Spinal cord (tissue), 10 donors: ENCODE results near the gene NEK10. TPM values are rescaled to one million over a fixed set of nuclear protein-coding genes. Genes with fewer than 3 reads are reported as not detected.
A peak's percentile ranks its signal among the peaks of the same experiment; 100 is the strongest.
"Not testable (repeated sequence)": the region's sequence is repeated elsewhere in the genome, so short reads cannot be mapped to it uniquely, and the experiment has no call there.

ENCODE experiments used
- DNase-seq, 6 donors: peaks; one replicate each; pipeline versions ENCODE4 v3.0.0 to v3.0.0-alpha.2; 2013 to 2015; ENCODE audit warnings: low spot score in 6 of 6, low read depth in 4 of 6
- H3K27ac ChIP-seq: one replicate; pipeline ENCODE4 v1.5.1; 2013; ENCODE audit warnings: low read depth, low read length, control low read depth
- H3K27me3 ChIP-seq: one replicate; pipeline ENCODE4 v1.6.1; 2013; ENCODE audit warnings: low read length; ENCODE audit not compliant: control insufficient read depth, insufficient read depth
- H3K36me3 ChIP-seq: one replicate; pipeline ENCODE4 v1.6.1; 2013; ENCODE audit warnings: low read length; ENCODE audit not compliant: control insufficient read depth, insufficient read depth
- H3K4me1 ChIP-seq: one replicate; pipeline ENCODE4 v1.6.1; 2013; ENCODE audit warnings: low read length; ENCODE audit not compliant: control insufficient read depth, insufficient read depth
- H3K4me3 ChIP-seq: one replicate; pipeline ENCODE4 v1.5.1; 2013; ENCODE audit warnings: low read depth, low read length, control low read depth
- H3K9me3 ChIP-seq: one replicate; pipeline ENCODE4 v1.6.1; 2013; ENCODE audit warnings: low read length; ENCODE audit not compliant: control insufficient read depth, insufficient read depth
- WGBS: methylation state at CpG from one replicate; pipeline ENCODE4 v1.1.5; 2013; ENCODE audit warnings: missing lambda C conversion rate; ENCODE audit not compliant: insufficient coverage; 5-methylcytosine and 5-hydroxymethylcytosine counted together
- polyA plus RNA-seq, 2 donors: library from polyadenylated mRNA; unstranded; fragments of 120-200 nt; gene quantifications; one replicate each; pipeline ENCODE4 v1.2.1, GENCODE V29; 2013; ENCODE audit not compliant: insufficient read length in 2 of 2
- total RNA-seq, 2 donors: library from RNA; depleted of rRNA in 1 of 2; stranded (reverse); fragments of 120-200 nt in 1 of 2; fragments of >200 nt in 1 of 2; gene quantifications; one replicate each; pipeline versions ENCODE4 v1.2.3 to v1.2.4, GENCODE V29; 2013 to 2014
- donor health status: healthy.

NEK10 gene
- total and polyA plus RNA-seq, 4 donors, result 6.1 to 33.1 (median 10.6) TPM

- Histone ChIP-seq H3K27ac (no peak overlapping the region), H3K36me3 (no peaks in the 10 kb centered on the region), H3K4me3 (no peak overlapping the region), H3K27me3 (no peaks in the 10 kb centered on the region), H3K4me1 (no peaks in the 10 kb centered on the region), H3K9me3 (peaks cover 3% of the 10 kb centered on the region)
- DNase-seq, result no peak
Observed at GRCh38 chr3:27333843-27334242, 35.3 kb downstream of the NEK10 start.

GRCh38 chr3:27328982-27329762, 40.0 kb downstream of the NEK10 start:
- H3K9me3 ChIP-seq, H3K27ac ChIP-seq, H3K27me3 ChIP-seq, H3K4me3 ChIP-seq, DNase-seq, H3K4me1 ChIP-seq, H3K36me3 ChIP-seq: not testable (repeated sequence)
- 95% methylated on average over 3 of the region's 4 CpGs for WGBS

GRCh38 chr3:27326629-27327545, 42.3 kb downstream of the NEK10 start:
- Histone ChIP-seq H3K4me3 (no peak overlapping the region), H3K27ac (no peak overlapping the region), H3K4me1 (no peaks in the 10 kb centered on the region), H3K36me3 (no peaks in the 10 kb centered on the region), H3K27me3 (no peaks in the 10 kb centered on the region), H3K9me3 (no peaks in the 10 kb centered on the region)
- peak in 2 of 6 donors; percentile 12 to 38 for DNase-seq
- WGBS, result 100% methylated on average over 1 of the region's 8 CpGs

- no peaks in the 10 kb centered on the region for H3K9me3 ChIP-seq
- no peak overlapping the region for H3K27ac ChIP-seq
- H3K4me1 ChIP-seq, result no peaks in the 10 kb centered on the region
- no CpG with 5 or more reads among the region's 1 CpG for WGBS
- no peaks in the 10 kb centered on the region for H3K27me3 ChIP-seq
- no peak overlapping the region for H3K4me3 ChIP-seq
- H3K36me3 ChIP-seq, result no peaks in the 10 kb centered on the region
- no peak for DNase-seq
Observed at GRCh38 chr3:27326202-27326601, 43.0 kb downstream of the NEK10 start.

- H3K4me3 ChIP-seq, result no peak overlapping the region
- no peak overlapping the region for H3K27ac ChIP-seq
- DNase-seq, result no peak
- no peaks in the 10 kb centered on the region for H3K27me3 ChIP-seq
- WGBS, result 75% methylated on average over 1 of the region's 1 CpG
- no peaks in the 10 kb centered on the region for H3K9me3 ChIP-seq
- no peaks in the 10 kb centered on the region for H3K4me1 ChIP-seq
- H3K36me3 ChIP-seq, result no peaks in the 10 kb centered on the region
Observed at GRCh38 chr3:27325419-27325818, 43.8 kb downstream of the NEK10 start.

GRCh38 chr3:27324686-27325085, 44.5 kb downstream of the NEK10 start:
- 92% methylated on average over 2 of the region's 2 CpGs for WGBS

GRCh38 chr3:27323087-27323570, 46.1 kb downstream of the NEK10 start:
- H3K27me3 ChIP-seq, result no peaks in the 10 kb centered on the region
- H3K27ac ChIP-seq, result no peak overlapping the region
- DNase-seq, result no peak
- no peaks in the 10 kb centered on the region for H3K4me1 ChIP-seq
- 90% methylated on average over 2 of the region's 3 CpGs for WGBS
- H3K36me3 ChIP-seq, result no peaks in the 10 kb centered on the region
- no peak overlapping the region for H3K4me3 ChIP-seq
- H3K9me3 ChIP-seq, result no peaks in the 10 kb centered on the region

More at GRCh38 chr3:27324686-27325085, 44.5 kb downstream of the NEK10 start:
- Histone ChIP-seq H3K27ac (no peak overlapping the region), H3K4me3 (no peak overlapping the region), H3K27me3 (no peaks in the 10 kb centered on the region), H3K4me1 (no peaks in the 10 kb centered on the region), H3K36me3 (no peaks in the 10 kb centered on the region), H3K9me3 (no peaks in the 10 kb centered on the region)
- DNase-seq, result no peak

GRCh38 chr3:27322634-27323033, 46.5 kb downstream of the NEK10 start:
- Histone ChIP-seq H3K27me3 (no peaks in the 10 kb centered on the region), H3K36me3 (no peaks in the 10 kb centered on the region), H3K27ac (no peak overlapping the region), H3K4me1 (no peaks in the 10 kb centered on the region), H3K4me3 (no peak overlapping the region), H3K9me3 (no peaks in the 10 kb centered on the region)
- DNase-seq, result no peak

- no peaks in the 10 kb centered on the region for H3K9me3 ChIP-seq
- no peaks in the 10 kb centered on the region for H3K36me3 ChIP-seq
- no peaks in the 10 kb centered on the region for H3K27me3 ChIP-seq
- H3K4me3 ChIP-seq, result no peak overlapping the region
- no peak for DNase-seq
- no peaks in the 10 kb centered on the region for H3K4me1 ChIP-seq
- H3K27ac ChIP-seq, result no peak overlapping the region
- WGBS, result 73% methylated on average over 4 of the region's 9 CpGs
Observed at GRCh38 chr3:27319847-27320526, 49.2 kb downstream of the NEK10 start.
